ENCODE results near the gene MSTO1. TPM values are rescaled to one million over a fixed set of nuclear protein-coding genes. Genes with fewer than 3 reads are reported as not detected.
"Not testable (repeated sequence)": the region's sequence is repeated elsewhere in the genome, so short reads cannot be mapped to it uniquely, and the experiment has no call there.

Gene MSTO1
- total RNA-seq, 3 donors from 2014 or later, result 9.6 to 44.2 (median 35.4) TPM

DNA sequence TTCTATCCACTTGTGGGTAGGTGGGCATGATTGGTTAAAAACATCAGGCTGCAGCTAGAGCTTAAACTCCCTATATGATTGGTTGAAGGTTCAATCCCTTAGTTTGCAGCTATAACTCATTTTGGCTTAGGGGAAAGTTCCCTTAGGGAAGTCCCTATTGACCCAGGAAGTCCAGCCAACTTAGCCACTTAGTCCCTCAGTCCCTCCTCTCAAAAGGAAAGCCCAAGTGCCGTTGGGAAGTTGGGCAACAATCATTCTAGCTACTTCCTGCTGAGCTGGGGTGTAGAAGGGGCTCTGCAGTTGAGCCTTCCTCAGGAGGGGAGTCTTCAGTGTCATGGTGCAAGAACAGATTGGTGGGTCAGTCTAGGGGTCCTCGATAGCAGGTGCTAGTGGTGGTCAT lies 12.2 kb downstream of the MSTO1 start:
- no peak for DNase-seq (ENCODE audit: low spot score in 2 of 2)
- H3K27ac ChIP-seq, result no peak overlapping the region
- no peak for TF ChIP-seq POLR2A (IDR thresholded peaks at IDR 0.05)
- TF ChIP-seq POLR2AphosphoS5 (IDR thresholded peaks at IDR 0.05), result no peak
- TF ChIP-seq, protein P1, sequence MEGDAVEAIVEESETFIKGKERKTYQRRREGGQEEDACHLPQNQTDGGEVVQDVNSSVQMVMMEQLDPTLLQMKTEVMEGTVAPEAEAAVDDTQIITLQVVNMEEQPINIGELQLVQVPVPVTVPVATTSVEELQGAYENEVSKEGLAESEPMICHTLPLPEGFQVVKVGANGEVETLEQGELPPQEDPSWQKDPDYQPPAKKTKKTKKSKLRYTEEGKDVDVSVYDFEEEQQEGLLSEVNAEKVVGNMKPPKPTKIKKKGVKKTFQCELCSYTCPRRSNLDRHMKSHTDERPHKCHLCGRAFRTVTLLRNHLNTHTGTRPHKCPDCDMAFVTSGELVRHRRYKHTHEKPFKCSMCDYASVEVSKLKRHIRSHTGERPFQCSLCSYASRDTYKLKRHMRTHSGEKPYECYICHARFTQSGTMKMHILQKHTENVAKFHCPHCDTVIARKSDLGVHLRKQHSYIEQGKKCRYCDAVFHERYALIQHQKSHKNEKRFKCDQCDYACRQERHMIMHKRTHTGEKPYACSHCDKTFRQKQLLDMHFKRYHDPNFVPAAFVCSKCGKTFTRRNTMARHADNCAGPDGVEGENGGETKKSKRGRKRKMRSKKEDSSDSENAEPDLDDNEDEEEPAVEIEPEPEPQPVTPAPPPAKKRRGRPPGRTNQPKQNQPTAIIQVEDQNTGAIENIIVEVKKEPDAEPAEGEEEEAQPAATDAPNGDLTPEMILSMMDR (IDR thresholded peaks at IDR 0.05), result no peak
- H3K27me3 ChIP-seq, result no peaks in the 10 kb centered on the region
- no peaks in the 10 kb centered on the region for H3K4me1 ChIP-seq
- intact Hi-C loops (cut with DNase I; ENCODE audit: low total_unique reads), result no loop called here
- H3K4me3 ChIP-seq, result no peak overlapping the region
- no peaks in the 10 kb centered on the region for H3K9me3 ChIP-seq
- H3K36me3 ChIP-seq, result no peaks in the 10 kb centered on the region

DNA sequence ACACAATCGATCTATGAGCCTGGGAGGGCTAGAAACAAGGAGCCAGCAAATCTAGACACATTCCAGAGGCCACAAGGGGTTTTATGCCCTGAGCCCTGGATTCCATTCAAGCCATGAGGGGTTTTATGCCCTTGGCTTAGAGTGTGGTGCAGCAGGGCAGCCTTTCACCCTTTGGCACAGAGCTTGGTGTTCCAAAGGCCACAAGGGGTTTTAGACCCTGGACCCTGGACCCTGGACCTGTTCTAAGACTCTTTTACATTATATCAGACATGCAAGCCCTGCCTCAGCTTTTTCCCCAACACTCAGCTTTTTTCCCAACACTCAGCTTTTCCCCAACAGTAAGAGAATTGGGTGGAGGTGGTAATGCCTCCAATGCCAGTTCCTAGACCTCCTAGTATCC lies 13.3 kb downstream of the MSTO1 start:
- TF ChIP-seq, protein P1 (IDR thresholded peaks at IDR 0.05), result no peak
- intact Hi-C loops (cut with DNase I; ENCODE audit: low total_unique reads), result no loop called here
- Histone ChIP-seq H3K4me3 (no peak overlapping the region), H3K9me3 (no peaks in the 10 kb centered on the region), H3K4me1 (no peaks in the 10 kb centered on the region), H3K27ac (no peak overlapping the region), H3K27me3 (no peaks in the 10 kb centered on the region), H3K36me3 (no peaks in the 10 kb centered on the region)
- no peak for DNase-seq (ENCODE audit: low spot score in 2 of 2)

DNA sequence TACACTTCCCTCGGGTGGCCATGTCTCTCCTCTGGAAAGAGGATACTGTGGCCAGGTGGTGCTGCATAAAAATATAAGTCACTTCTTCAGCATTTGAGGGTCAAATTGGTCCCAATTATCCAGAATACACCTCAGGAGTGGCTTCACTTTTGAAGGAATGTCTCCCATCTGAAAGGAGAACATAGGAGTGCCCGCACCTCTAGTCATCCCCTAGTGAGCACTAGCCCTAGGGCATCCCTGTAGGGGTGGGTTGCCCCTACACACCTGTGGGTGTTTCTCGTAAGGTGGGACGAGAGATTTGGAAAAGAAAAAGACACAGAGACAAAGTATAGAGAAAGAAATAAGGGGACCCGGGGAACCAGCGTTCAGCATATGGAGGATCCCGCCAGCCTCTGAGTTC lies 16.4 kb downstream of the MSTO1 start:
- H3K27me3 ChIP-seq; H3K4me3 ChIP-seq; H3K4me1 ChIP-seq; H3K36me3 ChIP-seq; H3K9me3 ChIP-seq; H3K27ac ChIP-seq; DNase-seq (ENCODE audit: low spot score in 2 of 2); intact Hi-C loops (cut with DNase I; ENCODE audit: low total_unique reads): not testable (repeated sequence)

DNA sequence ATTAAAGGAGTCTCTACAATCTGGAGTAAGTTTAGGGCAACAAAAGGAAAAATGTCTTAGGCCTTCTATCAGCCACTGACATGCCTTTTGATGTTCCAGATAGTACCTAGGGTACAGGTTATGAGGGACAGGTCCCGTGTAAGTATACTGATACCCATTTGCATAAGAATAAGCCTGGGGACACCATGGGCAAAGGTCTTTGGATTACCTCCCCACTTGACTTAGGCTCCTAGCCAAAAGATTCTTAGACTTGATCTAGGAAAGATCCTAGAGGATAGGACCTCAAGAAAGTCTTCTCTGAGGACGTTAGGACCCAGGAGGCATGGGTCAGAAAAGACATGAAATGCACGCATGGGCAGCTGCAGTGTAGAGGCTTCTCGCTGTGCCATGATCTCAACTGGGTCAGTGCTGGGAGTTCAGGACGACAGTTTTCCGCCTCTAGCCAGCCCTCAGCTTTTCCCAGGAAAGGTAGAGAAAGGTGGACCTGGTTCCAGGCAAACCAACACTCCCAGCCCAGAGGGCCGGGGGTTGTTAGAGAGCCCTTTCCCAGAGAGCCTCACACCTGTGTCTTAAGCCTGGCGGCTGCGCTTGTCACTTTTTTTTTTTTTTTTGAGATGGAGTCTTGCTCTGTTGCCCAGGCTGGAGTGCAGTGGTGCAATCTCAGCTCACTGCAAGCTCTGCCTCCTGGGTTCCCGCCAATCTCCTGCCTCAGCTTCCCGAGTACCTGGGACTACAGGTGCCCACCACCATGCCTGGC lies 26.6 kb downstream of the MSTO1 start:
- Histone ChIP-seq H3K27ac (no peak overlapping the region), H3K36me3 (no peaks in the 10 kb centered on the region), H3K4me1 (no peaks in the 10 kb centered on the region), H3K27me3 (no peaks in the 10 kb centered on the region), H3K9me3 (no peaks in the 10 kb centered on the region), H3K4me3 (peak overlapping the region in 1 of 3 donors; percentile 30)
- TF ChIP-seq POLR2A (IDR thresholded peaks at IDR 0.05), result no peak
- TF ChIP-seq, protein P1 (IDR thresholded peaks at IDR 0.05), result no peak
- no peak for TF ChIP-seq POLR2AphosphoS5 (IDR thresholded peaks at IDR 0.05)
- intact Hi-C loops (cut with DNase I; ENCODE audit: low total_unique reads), result no loop called here
- no peak for DNase-seq (ENCODE audit: low spot score in 2 of 2)

DNA sequence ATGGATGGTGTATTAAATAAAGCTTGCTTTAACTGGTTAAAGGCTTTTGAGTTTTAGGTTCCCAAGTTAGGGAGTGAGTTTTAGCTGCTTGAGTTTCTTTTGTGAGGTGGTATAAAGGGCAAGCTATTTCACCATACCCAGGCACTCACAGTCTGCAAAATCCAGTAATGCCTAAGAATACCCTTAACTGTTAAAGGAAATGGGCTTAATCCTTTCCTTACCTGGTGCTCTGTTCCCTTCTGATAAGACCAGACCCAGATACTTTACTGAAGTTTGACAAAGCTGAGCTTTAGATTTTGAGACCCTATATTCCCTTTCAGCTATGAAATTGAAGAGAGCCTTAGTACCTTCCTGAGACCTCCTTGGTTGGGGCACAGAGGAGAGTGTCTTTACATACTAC lies 30.3 kb downstream of the MSTO1 start:
- TF ChIP-seq POLR2AphosphoS5 (IDR thresholded peaks at IDR 0.05), result no peak
- TF ChIP-seq, protein P1 (IDR thresholded peaks at IDR 0.05), result no peak
- TF ChIP-seq POLR2A (IDR thresholded peaks at IDR 0.05), result no peak
- DNase-seq (ENCODE audit: low spot score in 2 of 2), result no peak
- Histone ChIP-seq H3K4me3 (no peak overlapping the region), H3K9me3 (peaks cover 0 to 6% of the 10 kb centered on the region in 2 donors), H3K27ac (no peak overlapping the region), H3K27me3 (no peaks in the 10 kb centered on the region), H3K36me3 (no peaks in the 10 kb centered on the region), H3K4me1 (no peaks in the 10 kb centered on the region)
- intact Hi-C loops (cut with DNase I; ENCODE audit: low total_unique reads), result no loop called here

DNA sequence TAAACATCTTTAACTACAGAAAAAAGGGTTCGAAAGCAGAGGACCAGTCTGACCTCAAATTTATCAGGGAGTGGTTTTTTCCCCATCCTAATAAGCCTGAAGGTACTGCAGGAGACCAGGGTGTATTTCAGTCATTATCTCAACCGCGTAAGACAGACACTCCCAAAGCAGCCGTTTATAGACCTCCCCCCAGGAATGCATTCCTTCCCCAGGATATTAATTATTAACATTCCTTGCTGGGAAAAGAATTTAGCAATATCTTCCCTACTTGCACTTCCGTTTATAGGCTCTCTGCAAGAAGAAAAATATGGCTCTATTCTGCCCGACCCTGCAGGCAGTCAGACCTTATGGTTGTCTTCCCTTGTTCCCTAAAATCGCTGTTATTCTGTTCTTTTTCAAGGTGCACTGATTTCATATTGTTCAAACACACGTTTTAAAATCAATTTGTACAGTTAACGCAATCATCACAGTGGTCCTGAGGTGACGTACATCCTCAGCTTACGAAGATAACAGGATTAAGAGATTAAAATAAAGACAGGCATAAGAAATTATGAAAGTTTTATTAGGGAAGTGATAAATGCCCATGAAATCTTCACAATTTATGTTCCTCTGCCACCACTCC lies 32.7 kb downstream of the MSTO1 start:
- H3K9me3 ChIP-seq; H3K36me3 ChIP-seq; intact Hi-C loops (cut with DNase I; ENCODE audit: low total_unique reads); H3K4me1 ChIP-seq; H3K27me3 ChIP-seq; H3K4me3 ChIP-seq; H3K27ac ChIP-seq; DNase-seq (ENCODE audit: low spot score in 2 of 2): not testable (repeated sequence)
